HFFc6 (cell line): ENCODE measurements around the gene GNG10. TPM values are rescaled to one million over a fixed set of nuclear protein-coding genes. Genes with fewer than 3 reads are reported as not detected.
A peak's percentile ranks its signal among the peaks of the same experiment; 100 is the strongest.
"Not testable (repeated sequence)": the region's sequence is repeated elsewhere in the genome, so short reads cannot be mapped to it uniquely, and the experiment has no call there.

Source experiments
- DNase-seq: peaks from one replicate; pipeline ENCODE4 v3.0.0-alpha.2; 2018
- H3K27ac Mint-ChIP-seq: 2 replicates; pipeline ENCODE4 v1.8.0; 2020; ENCODE audit warnings: mild to moderate bottlenecking, mixed read lengths
- H3K27me3 Mint-ChIP-seq: 2 replicates; pipeline ENCODE4 v1.8.0; 2021; ENCODE audit warnings: mild to moderate bottlenecking, moderate library complexity, mixed read lengths; ENCODE audit not compliant: insufficient read depth
- H3K36me3 Mint-ChIP-seq: 2 replicates; pipeline ENCODE4 v1.8.0; 2021; ENCODE audit warnings: low read depth, mixed read lengths
- H3K4me1 Mint-ChIP-seq: 2 replicates; pipeline ENCODE4 v1.8.0; 2020; ENCODE audit warnings: low read depth, mixed read lengths
- H3K4me3 Mint-ChIP-seq: 2 replicates; pipeline ENCODE4 v1.8.0; 2020; ENCODE audit warnings: mild to moderate bottlenecking, moderate library complexity, mixed read lengths
- H3K9me3 Mint-ChIP-seq: 2 replicates; pipeline ENCODE4 v1.8.0; 2020; ENCODE audit warnings: mild to moderate bottlenecking, mixed read lengths
- CTCF ChIP-seq: fragments of 200-600 bp; sonication (generic); IDR thresholded peaks from 2 replicates; pipeline ENCODE4 v1.5.0; 2021; ENCODE audit warnings: antibody characterized with exemption, mild to moderate bottlenecking
- total RNA-seq, 6 experiments: library from RNA; stranded (reverse); fragmentation: NEBNext Ultra II Directional; extraction: Animal tissue kit (Norgen Biotek cat#: 25700); gene quantifications; 2 replicates in 1 of 6; 3 replicates in 5 of 6; pipeline ENCODE4 v1.2.3, GENCODE V29; 2021

The GNG10 gene
- total RNA-seq, 6 experiments from 2014 or later, result 60.5 to 72.7 (median 66.0) TPM

- H3K9me3 Mint-ChIP-seq, result no peaks in the 10 kb centered on the region
- peaks cover 44% of the 10 kb centered on the region for H3K4me1 Mint-ChIP-seq
- H3K27me3 Mint-ChIP-seq, result no peaks in the 10 kb centered on the region; the same call in 1 of the 2 replicates
- no peak for DNase-seq
- peak overlapping the region; percentile 96 for H3K4me3 Mint-ChIP-seq
- peak overlapping the region; percentile 87 for H3K27ac Mint-ChIP-seq
- peaks cover 7% of the 10 kb centered on the region for H3K36me3 Mint-ChIP-seq
- no peak for TF ChIP-seq CTCF
Measured at GRCh38 chr9:111662576-111663300, 1.3 kb downstream of the GNG10 start.

- no peak for TF ChIP-seq CTCF
- no peaks in the 10 kb centered on the region; the same call in 1 of the 2 replicates for H3K27me3 Mint-ChIP-seq
- peaks cover 7% of the 10 kb centered on the region for H3K36me3 Mint-ChIP-seq
- no peak overlapping the region for H3K27ac Mint-ChIP-seq
- peak overlapping the region; percentile 96 for H3K4me3 Mint-ChIP-seq
- DNase-seq, result no peak
- H3K9me3 Mint-ChIP-seq, result no peaks in the 10 kb centered on the region
- H3K4me1 Mint-ChIP-seq, result peaks cover 44% of the 10 kb centered on the region
Measured at GRCh38 chr9:111663301-111663823, 2.0 kb downstream of the GNG10 start.

- Mint-ChIP-seq H3K9me3 (no peaks in the 10 kb centered on the region), H3K27ac (no peak overlapping the region), H3K4me3 (no peak overlapping the region), H3K4me1 (peaks cover 6% of the 10 kb centered on the region), H3K36me3 (peaks cover 11% of the 10 kb centered on the region), H3K27me3 (no peaks in the 10 kb centered on the region; the same call in 1 of the 2 replicates)
- no peak for DNase-seq
- no peak for TF ChIP-seq CTCF
Measured at GRCh38 chr9:111668026-111668573, 6.7 kb downstream of the GNG10 start.

GRCh38 chr9:111668601-111669000, 7.2 kb downstream of the GNG10 start:
- not testable (repeated sequence) for H3K4me3 Mint-ChIP-seq, H3K27me3 Mint-ChIP-seq

GRCh38 chr9:111674319-111674718, 12.9 kb downstream of the GNG10 start:
- no peak for TF ChIP-seq CTCF

More at GRCh38 chr9:111668601-111669000, 7.2 kb downstream of the GNG10 start:
- H3K4me1 Mint-ChIP-seq, H3K9me3 Mint-ChIP-seq, H3K36me3 Mint-ChIP-seq, DNase-seq, H3K27ac Mint-ChIP-seq: not testable (repeated sequence)

GRCh38 chr9:111676116-111676515, 14.7 kb downstream of the GNG10 start:
- Mint-ChIP-seq H3K4me3 (no peak overlapping the region), H3K27me3 (peaks cover 1% of the 10 kb centered on the region), H3K27ac (no peak overlapping the region), H3K9me3 (no peaks in the 10 kb centered on the region), H3K36me3 (peaks cover 29% of the 10 kb centered on the region), H3K4me1 (no peaks in the 10 kb centered on the region)
- no peak for TF ChIP-seq CTCF
- no peak for DNase-seq

More at GRCh38 chr9:111674319-111674718, 12.9 kb downstream of the GNG10 start:
- Mint-ChIP-seq H3K9me3 (no peaks in the 10 kb centered on the region), H3K27ac (no peak overlapping the region), H3K27me3 (peaks cover 1% of the 10 kb centered on the region), H3K4me3 (no peak overlapping the region), H3K36me3 (peaks cover 23% of the 10 kb centered on the region), H3K4me1 (no peaks in the 10 kb centered on the region)
- no peak for DNase-seq
